HG03521 (cell line): ENCODE results near the gene CCDC88B.

Experiments used
- ATAC-seq: cut with Tn5 transposase; IDR thresholded peaks from one replicate; pipeline ENCODE4 v1.9.1; 2021; ENCODE audit warnings: mild to moderate bottlenecking, moderate library complexity; ENCODE audit not compliant: unreplicated experiment

The CCDC88B gene

DNA sequence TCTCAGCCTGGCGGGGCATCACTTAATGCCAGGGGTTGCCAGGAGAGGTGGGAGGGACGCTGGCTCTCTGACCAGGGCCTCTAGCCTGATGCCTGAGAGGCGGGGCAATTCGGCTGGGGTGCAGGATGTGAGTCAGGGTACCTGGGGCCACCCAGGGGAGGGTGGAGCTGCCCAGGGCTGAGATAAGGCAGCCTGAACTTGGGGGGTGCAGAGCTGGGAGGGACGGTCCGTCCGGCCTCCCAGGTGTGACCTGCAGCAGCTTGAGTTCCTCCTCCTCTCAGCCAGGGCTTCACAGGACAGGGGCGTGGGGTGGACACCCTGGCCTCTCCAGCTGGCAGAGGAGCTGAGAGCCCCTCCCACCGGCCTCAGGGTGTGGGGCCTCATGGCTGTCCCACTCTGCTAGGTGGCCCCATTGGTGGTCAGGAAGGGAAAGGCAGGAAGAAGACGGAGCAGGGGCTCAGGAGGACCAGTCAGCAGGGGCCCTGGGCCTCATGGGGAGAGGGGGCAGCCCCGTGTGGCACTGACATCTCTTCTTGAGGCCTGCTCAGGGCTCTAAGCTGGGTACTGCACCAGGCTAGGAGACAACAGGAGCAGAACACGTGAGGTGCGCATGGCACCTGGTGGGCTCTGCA is 18.0 kb downstream of the CCDC88B start:
- ATAC-seq = no peak

DNA sequence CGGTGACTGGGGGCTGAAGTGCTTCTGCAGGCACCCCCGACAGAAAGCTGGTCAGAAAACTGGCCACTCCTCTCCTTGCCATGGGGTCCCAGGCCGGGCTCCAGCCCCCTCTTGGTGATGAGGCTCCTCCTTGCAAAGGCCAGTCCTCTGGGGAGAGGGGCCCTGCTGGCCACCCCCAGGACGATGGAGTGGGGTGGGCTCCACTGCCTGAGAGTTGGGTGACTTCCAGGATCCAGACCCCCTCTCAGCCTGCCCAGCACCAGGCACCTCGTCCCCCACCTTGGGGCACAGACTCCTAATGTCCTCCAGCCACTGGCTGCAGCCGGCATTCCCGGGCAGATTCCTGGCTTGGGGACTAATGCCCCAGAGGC is 18.5 kb downstream of the CCDC88B start:
- ATAC-seq = no peak

DNA sequence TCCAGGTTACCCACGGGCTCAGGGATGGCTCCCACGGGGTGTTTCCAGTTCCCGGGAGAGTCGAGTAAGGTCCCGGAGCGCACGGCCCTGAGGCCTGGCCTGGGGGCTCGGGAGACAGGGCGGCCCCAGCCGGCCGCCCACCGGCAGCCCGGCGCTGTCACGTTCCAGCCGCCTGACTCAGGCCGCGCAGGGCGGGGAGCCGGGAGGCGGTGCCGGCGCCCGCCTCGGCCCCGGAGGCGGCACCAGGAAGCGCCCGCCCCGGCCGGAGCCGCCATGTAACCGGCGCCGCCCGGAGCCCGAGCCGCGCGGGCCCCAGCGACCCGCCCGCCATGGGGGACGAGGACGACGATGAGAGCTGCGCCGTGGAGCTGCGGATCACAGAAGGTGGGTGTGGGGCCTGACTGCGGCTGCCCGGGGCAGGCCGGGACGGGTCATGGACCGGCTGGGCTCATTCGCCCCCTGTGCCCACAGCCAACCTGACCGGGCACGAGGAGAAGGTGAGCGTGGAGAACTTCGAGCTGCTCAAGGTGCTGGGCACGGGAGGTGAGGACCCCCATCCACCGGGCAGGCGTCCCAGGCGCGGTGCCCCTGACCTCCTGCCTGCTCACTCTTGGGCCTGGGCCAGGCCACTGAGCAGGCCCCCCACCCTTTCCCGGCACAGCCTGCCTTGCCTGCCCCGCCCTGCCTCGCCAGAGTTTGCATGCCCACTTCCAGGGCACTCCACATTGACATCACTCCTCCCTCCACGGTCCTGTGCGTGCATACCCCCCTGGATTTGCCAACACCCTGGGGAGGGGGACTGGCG is 19.1 kb downstream of the CCDC88B start, which contains the start of gene RPS6KA4:
Gene RPS6KA4 (plus strand): TSS at position 256 of the 805 bp plus-strand sequence. CDS start 74 bp downstream, at position 330.
- no peak for ATAC-seq

DNA sequence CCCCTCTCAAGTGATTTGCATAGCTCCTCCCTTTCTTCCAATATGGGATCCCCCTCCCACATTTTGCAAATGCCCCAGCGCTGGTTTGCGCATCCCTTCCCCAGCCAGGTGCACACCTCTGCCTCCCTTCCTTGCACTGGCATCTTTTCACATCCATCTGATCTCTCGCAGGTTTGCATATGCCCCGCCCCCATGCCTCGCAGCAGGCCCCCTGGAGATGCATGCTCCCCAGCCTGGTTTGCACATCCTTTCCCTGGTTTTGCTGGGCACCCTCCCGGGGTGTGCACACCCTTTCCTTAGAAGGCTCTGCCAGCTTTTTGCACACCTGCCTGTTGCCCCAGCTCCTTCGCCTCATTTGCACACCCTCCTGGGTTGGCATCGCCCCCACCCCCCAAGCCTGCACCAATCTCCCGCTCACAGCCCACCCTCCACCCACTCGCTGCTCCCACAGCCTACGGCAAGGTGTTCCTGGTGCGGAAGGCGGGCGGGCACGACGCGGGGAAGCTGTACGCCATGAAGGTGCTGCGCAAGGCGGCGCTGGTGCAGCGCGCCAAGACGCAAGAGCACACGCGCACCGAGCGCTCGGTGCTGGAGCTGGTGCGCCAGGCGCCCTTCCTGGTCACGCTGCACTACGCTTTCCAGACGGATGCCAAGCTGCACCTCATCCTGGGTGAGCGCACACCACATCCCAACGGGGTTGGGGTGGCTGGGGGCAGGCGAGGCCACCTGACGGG is 19.9 kb downstream of the CCDC88B start:
- ATAC-seq = no peak

DNA sequence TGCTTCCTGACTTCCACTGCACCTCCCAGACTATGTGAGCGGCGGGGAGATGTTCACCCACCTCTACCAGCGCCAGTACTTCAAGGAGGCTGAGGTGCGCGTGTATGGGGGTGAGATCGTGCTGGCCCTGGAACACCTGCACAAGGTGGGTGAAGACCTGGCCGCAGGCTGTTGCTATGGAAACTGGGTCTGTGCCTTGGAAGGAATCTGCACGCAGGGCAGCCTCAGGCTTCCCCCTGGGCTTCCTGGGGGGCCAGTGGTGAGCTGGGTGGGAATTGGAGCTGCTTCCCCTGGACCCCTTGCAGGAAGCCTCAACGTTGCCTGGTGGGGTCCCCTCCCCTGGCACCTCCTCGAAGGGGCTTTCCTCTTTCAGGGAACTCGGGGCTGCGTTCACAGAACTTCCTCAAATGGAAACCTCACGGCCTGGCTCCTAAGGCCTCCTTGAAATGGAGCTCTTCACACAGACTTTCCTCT is 20.5 kb downstream of the CCDC88B start:
- ATAC-seq = no peak

DNA sequence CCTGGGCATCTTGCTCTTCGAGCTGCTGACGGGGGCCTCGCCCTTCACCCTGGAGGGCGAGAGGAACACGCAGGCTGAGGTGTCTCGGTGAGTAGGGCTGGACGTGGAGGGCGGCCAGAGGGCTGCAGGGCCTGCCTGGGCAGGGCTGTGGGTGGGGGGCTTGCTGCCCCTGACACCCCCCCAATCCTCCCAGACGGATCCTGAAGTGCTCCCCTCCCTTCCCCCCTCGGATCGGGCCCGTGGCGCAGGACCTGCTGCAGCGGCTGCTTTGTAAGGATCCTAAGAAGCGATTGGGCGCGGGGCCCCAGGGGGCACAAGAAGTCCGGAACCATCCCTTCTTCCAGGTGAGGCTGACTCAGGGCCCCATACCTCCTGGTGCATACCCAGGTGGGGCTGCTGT is 21.7 kb downstream of the CCDC88B start:
- no peak for ATAC-seq

DNA sequence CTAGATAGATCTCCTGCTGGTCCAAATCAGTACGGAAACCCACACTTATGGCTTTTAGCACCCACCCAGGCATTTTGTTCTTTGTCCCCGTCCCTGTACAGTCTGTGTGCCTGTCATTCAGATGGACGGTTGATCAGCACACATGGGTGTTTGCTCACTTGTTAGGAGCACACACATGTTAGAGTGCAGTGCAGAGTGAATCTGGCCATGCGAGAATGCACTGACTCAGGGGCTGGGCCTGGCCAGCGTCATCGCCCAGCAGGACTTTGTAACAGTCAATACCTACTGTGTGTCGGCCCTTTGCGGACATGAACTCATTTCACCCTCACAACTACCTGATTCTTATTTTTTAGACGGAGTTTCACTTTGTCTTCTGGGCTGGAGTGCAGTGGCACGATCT is 22.3 kb downstream of the CCDC88B start:
- no peak for ATAC-seq

DNA sequence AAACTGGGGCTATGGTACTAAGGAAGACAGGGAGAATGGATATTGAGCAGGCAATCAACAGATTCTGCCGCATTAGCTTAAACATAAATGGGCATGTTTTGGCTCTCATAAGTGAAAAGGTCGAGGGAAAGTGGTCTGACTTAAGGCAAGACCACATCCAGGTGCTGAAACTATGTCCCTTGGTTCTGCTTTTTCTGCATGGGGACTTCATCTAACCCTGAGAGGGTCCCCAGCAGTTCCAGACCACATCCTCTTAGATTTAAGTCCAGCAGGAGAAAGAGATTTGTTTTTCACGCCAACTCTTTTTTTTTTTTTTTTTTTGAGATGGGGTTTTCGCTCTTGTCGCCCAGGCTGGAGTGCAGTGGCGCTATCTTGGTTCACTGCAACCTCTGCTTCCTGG is 24.4 kb downstream of the CCDC88B start:
- no peak for ATAC-seq

DNA sequence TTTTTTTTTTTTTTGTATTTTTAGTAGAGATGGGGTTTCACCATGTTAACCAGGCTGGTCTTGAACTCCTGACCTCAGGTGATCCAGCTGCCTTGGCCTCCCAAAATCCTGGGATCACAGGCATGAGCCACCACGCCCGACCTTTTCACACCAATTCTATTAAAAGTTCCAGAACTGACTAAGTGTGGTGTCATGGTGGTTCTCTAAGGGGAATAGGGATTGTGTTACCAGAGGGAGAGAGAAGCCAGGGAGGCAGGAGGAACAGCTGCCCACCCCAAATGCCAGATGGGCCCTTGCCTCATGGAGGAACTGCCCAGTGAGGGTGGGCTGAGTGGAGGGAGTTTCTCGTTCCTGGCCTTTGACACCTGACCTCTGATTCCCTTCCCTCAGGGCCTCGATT is 24.9 kb downstream of the CCDC88B start:
- ATAC-seq = no peak

DNA sequence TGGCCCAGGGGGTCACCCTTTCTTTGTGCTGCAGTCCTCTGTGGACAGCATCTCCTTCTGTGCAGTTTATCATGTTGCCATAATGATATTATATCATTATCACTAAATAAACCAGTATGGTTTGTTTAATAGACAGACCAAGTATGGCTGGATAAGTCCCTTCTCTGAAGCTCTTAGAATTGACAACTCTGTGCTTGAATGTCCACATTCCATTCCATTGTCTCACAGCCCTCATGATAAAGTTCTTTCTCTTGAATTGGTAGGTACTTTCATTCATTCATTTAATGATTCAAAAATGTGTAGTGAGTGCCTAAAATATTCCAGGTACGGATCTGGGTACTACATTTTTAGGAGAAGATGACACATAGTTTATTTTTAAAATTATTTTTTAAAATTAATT is 26.7 kb downstream of the CCDC88B start:
- ATAC-seq = no peak

DNA sequence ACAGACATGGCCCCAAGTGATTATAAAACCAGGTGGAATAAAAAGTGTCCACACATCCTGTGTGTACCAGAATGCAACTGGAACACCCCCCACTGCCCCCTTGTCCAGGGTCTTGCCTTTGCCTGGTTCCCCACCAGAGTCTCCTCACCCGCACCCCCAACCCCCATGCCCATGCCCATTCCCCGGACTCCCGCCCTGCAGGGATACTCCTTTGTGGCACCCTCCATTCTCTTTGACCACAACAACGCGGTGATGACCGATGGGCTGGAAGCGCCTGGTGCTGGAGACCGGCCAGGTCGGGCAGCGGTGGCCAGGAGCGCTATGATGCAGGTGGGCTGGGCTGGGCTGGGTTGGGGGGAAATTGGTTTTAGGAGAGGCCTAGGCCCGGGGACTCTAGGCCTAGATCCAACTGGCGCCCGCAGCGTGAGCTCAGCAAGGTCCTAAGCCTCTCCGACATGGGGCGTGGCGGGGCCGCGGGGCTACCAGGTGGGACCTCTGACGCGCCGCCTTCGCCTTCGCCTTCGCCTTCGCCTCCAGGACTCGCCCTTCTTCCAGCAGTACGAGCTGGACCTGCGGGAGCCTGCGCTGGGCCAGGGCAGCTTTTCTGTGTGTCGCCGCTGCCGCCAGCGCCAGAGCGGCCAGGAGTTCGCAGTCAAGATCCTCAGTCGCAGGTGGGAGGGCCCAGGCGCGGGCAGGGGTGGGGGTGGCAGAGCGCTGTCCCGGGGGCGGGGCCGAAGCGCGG is 28.1 kb downstream of the CCDC88B start:
- ATAC-seq = no peak

DNA sequence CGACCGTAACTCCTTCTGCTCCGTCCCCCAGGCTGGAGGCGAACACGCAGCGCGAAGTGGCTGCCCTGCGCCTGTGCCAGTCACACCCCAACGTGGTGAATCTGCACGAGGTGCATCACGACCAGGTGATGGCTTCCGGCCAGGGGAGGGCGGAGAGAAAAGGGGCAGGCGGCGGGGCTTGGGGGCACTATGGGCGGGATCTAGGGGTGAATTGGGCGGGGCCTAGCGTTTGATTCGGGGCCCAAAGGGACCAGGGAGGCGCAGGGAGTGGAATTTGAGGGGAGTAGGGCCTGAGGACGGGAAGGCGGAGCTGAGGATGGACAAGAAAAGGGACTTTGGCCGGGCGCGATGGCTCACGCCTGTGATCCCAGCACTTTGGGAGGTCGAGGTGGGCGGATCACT is 28.7 kb downstream of the CCDC88B start:
- ATAC-seq = no peak

DNA sequence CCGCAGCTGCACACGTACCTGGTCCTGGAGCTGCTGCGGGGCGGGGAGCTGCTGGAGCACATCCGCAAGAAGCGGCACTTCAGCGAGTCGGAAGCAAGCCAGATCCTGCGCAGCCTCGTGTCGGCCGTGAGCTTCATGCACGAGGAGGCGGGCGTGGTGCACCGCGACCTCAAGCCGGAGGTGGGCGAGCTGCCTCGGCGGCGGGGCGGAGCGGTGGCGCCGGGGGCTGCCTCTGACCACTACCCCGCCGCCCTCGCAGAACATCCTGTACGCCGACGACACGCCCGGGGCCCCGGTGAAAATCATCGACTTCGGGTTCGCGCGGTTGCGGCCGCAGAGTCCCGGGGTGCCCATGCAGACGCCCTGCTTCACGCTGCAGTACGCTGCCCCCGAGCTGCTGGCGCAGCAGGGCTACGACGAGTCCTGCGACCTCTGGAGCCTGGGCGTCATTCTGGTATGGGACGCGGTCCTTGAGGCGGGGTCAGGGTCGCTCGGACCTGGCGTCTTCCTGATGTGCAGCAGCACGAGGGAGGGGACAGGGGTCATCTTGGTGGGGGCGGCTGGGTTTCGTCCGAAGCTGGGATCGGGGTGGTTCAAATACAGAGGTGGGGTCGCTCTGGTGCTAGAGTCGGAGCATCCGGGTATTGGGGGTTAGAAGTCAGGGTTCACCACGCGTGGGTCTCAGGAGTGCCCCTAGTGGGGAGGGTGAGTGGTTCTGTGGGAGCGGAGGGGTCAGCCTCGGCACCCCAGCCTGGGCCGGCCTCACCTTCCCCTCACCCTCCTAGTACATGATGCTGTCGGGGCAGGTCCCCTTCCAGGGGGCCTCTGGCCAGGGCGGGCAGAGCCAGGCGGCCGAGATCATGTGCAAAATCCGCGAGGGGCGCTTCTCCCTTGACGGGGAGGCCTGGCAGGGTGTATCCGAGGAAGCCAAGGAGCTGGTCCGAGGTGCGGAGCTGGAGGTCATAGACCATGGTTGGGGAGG is 29.7 kb downstream of the CCDC88B start:
- ATAC-seq = no peak

DNA sequence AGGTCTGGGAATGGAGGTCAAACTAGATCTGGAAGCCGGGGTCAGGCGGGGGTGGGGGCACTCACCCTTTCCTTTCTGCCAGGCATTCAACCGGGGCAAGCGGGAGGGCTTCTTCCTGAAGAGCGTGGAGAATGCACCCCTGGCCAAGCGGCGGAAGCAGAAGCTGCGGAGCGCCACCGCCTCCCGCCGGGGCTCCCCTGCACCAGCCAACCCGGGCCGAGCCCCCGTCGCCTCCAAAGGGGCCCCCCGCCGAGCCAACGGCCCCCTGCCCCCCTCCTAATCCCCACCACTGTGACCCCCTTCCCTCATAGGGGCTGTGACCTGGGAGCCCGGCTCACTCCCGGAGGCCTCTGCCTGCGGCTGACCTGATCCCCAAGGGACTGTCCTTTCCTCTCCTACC is 31.2 kb downstream of the CCDC88B start:
- ATAC-seq = no peak

DNA sequence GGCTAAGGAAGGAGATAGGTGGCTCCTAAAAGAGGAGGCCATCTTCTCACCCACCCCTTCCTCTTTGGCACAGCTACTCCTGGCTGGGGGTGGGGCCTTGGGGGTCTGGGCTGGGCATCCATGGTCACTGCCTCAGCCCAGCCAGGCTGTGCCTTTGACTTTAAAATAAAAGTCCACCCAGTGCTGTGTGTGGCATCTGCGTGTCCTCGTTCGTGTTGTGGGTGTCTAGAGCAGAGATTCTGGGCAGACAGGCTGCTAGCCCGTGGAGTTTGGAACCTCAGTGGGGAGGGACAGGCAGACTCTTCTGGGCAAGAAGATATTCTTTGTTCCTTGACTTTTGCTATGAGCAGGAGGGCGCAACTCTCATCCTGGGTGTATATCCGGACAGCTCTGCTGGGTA is 32.0 kb downstream of the CCDC88B start:
- no peak for ATAC-seq

DNA sequence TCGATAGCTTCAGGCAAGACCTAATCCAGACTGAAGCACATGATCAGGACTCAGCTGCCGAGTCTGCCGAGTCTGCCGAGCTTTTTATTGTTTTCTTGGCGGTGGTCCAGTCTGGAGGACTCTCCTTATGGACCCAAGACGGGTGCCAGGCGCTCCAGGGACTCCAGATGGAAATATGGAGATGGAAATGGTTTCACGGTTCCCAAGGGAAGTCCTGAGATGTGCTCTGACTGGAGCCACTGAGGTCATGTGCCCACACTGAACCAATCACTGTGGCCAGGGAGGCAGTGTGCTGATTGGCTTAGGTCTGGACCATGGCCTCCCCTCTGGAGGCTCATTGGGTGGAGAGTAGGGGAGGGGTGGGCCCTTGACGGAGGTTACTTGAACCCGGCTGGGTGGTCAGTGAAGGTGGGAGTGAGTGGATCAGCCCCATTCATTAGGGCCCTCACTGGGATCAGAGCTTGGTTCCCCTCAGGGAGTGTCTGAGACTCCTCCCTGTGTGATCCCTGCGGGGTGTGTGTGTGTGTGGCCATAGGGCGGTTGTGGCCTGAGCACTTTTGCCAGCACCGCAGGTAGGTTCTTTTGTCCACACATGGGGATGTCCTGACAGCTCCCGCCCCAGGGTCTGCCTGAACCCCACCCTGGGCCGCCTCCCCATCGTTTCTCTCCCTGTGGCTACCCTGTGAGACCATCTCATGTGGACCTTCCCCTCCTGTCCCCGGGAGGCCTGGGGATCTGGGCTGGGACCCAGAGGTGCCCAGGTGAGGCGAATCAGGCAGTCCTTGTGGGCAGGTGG is 33.0 kb downstream of the CCDC88B start:
- ATAC-seq = no peak

DNA sequence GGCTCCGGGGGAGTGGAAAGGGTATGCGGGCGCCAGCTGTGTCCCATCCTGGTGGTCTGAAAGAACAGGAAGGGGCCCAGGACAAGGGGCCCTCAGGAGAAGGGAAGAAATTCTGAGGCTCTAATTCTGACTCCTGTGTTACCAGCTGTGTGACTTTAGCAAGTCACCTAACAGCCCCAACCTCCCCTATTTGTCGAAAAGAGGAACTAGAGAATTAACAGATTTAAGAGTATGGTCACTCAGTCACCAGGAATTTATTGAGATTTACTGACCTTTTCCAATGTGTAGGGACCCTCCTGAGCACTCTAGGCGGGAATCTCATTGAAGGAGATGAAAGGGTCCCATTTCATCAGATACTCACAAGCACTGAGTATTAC is 33.6 kb downstream of the CCDC88B start:
- ATAC-seq = no peak

DNA sequence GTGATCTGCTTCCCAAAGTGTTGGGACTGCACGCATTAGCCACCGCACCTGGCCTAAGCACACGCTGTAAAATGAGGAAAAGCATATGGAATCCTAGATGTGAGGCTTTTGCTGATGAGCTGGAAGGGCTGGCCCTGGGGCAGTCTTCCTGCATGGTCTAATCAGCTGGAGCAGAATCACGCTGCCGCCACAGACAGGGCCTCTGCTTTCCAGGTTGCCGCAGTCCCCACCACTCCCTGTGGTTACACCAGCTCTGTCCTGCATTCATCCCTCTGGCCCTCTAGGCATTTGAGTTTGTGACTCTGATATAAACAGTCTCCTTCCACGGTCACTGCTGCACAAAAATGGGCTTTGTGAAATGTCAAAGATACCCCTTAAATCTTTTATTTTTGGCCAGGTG is 36.1 kb downstream of the CCDC88B start:
- ATAC-seq = no peak

DNA sequence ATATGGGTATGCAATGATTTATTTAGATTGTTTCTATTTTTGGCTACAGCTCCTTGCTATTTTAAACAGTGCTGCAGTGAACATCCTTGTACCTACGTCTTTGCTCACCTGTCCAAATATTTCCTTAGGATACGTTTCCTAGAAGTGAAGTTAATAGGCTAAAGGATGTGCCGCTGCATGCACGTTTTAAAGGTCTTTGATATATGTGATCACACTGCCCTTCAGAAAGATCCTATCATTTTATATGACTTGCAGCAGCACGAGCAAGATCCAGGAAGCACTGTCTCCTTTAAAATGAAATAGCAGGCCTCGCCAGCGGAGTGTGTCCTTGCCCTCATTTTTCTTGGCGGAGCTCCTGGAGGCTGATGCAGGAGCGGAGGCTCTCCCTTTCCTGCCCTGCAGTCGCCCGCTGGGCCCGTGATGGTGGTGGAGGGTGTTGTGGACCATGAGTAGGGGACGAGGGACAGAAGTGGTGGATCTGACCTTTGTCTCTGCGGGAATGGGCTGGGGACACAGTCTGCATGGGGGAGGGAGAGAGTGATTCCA is 38.4 kb downstream of the CCDC88B start:
- no peak for ATAC-seq
